Measurements from ENCODE around the gene KLK11. TPM values are rescaled to one million over a fixed set of nuclear protein-coding genes. Genes with fewer than 3 reads are reported as not detected.
A peak's percentile ranks its signal among the peaks of the same experiment; 100 is the strongest.
"Not testable (repeated sequence)": the region's sequence is repeated elsewhere in the genome, so short reads cannot be mapped to it uniquely, and the experiment has no call there.

Gene KLK11
- total RNA-seq, 1 donor from 2014 or later: not detected

- peak; percentile 16 for DNase-seq
These were observed 23.7 kb downstream of the KLK11 start for GRCh38 chr19:51002542-51003311.

DNA sequence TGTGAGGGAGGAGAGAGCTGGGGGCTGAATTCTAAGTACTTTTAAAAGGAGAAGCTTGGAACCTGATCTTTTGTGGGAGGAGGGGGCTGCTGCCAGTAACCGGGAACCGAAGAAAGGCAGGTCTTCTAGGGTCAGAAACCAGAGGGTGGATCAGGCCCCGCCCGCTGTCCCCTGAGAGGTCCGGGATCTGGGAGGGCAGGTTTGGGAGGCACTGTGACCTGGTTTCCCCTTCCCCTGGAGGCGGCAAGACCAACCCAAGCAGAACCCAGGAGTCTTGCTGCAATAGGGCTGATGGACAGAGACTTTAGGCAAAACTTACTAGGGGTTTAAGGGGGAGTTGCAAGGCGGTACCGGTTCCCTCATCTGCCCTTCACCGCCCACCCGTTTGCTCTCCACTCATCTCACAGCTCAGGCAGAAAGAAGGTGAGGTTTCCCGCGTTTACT is 24.3 kb downstream of the KLK11 start:
- no peak for DNase-seq

DNA sequence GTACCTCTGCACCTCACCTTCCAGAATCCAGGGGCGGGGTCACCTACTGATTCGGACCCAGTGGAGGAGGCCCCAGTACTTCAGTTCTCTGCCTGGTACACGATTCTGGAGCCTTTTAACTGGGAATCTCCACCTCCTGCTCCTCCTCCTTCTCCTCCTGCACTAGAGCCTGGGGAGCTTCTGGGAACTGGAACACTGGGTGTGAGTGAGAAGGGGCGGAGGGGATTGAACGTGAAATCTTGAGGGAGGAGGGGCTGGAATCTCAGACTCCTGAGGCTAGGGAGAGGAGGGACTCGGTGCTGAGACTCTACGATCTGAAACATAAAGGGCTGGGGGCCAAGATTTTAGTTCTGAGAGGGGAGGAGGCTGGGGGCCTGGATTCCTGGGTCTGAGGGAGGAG is 24.9 kb downstream of the KLK11 start, which contains the start of gene KLK8:
Gene KLK8 (minus strand): TSS at position 90 of the 400 bp plus-strand sequence. CDS start 437 bp downstream, outside the sequence.
- DNase-seq: no peak

- DNase-seq: no peak
These were observed 25.4 kb downstream of the KLK11 start for GRCh38 chr19:51000981-51001380.

DNA sequence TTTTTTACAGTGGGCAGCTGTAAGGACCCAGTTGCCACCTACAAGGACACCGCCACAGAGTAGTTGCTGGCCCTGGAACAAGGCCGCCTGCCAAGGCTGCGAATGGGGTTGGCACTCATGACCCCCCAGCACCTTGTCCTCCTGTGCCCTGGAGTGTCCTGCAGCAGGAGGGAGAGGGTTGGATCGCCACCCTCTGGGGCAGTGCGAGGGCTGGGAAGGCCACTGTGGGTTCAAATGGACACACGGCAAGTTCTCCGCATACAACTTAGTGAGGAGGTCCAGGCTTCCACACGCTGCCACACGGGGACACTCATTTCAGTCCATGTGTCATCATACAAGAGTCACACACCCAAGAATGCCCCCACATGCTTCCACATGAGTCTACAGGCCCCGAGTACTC is 26.0 kb downstream of the KLK11 start:
- no peak for DNase-seq

DNA sequence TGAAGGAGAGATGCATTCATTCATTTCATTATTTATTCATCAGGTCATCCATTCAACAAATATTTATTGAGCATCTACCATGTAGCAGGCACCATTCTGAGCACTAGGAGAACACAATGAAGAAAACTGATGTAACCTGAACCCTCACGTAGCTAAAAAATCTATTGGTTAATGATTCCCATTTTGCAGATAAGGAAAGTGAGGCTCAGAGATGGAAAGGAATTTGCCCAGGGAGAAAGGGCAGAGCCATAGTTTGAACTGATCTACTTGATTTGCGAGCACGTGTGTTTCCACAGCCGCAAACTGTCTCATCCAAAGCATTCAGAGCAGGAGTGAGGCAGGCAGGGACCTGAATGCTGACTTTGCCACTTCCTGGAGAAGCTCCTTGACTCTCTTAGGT is 27.7 kb downstream of the KLK11 start:
- no peak for DNase-seq

DNA sequence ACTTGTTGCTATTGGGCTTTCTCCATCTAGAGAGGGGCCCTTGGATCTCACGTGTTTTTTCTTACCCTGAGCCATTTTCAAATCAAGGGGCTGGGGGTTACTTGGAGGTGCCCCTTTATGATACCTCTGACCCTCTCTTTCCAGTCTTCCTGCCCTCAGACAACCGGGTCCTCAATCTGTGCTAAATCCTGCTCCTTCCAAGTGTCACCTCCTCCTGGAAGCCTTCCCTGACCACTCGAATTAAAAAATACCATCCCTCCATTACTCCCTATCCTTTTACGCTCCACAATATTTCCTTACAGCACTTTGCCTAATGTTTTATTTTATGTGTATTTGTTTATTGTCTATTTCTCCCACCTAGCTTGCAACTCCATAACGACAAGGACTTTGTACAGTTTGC is 28.4 kb downstream of the KLK11 start:
- DNase-seq: no peak

DNA sequence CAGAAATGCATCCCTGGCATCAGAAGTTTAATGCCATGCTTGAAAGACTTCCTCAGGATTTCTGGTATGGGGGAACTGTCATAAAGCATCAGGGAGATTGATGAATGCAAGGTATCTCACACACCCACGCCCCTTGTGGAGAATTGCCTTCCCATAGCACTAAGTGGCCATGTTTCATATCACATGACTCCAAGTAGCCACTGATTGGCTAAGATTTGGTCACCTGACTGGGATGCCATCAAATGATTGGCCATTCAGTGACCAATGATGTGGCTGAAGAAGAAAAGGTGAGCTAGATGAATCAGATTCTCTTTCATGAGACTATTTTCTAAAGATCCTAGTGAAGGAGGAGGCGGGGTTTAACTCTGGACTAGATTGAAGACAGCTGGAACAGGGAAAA is 32.3 kb downstream of the KLK11 start:
- DNase-seq: peak; percentile 8

DNA sequence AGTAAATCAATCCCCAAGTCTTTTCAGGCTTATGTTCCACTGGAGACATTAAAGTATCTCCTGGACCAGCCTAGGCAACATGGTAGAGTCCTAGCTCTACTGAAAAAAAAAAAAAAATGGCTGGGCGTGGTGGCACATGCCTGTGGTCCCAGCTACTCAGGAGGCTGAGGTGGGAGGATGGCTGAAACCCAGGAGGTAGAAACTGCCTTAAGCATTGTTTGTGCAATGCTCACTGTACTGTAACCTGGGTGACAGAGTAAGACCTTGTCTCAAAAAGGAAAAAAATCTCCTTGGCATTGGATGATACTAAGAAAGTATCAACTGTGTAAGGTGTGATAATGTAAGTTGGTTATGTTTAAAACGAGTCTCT is 33.8 kb downstream of the KLK11 start:
- no peak for DNase-seq

DNA sequence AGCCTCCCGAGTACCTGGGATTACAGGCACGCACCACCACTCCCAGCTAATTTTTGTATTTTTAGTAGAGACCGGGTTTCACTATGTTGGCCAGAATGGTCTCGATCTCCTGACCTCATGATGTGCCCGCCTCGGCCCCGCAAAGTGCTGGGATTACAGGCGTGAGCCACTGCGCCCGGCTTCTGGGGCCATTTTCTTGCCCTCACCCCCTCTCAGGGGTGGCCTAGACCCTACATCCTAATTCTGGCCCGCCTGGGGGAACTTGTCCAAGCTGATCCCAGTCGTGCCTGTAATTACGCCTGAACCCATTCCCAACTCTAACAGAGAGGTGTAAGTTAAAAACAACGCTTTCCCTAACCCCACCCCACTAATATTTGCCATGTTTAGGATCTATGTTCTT is 42.0 kb downstream of the KLK11 start:
- not testable (repeated sequence) for DNase-seq

GRCh38 chr19:50983625-50984292 is 42.7 kb downstream of the KLK11 start, which contains the start of gene KLK7:
Gene KLK7 (minus strand): TSS chr19:50983917. CDS start chr19:50982399, 1,518 bp downstream.
- DNase-seq: no peak

- no peak for DNase-seq
These were observed 44.2 kb downstream of the KLK11 start for GRCh38 chr19:50982186-50982585.

GRCh38 chr19:50981587-50982146 is 44.7 kb downstream of the KLK11 start:
- DNase-seq: no peak

DNA sequence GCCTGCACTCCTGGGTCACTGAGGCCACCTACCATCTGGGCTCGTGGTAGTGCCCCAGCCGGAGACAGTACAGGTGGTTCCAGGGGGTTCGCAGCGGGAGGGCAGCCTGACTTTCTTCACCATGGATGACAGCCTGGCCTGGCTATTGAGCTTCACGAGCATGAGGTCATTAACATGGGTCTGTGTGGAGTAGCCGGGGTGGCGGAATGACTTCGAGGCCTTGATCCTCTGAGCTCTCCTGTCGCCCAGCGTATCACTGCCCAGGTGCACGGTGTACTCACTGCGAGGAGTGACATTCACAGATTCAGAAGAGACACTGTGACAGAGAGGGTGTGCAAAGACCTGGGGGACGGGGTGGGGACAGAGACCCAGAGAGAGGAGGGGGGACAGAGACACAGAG is 46.2 kb downstream of the KLK11 start:
- DNase-seq: no peak

- no peak for DNase-seq
These were observed 46.7 kb downstream of the KLK11 start for GRCh38 chr19:50979758-50980157.

- DNase-seq: no peak
These were observed 47.5 kb downstream of the KLK11 start for GRCh38 chr19:50978772-50979390.

DNA sequence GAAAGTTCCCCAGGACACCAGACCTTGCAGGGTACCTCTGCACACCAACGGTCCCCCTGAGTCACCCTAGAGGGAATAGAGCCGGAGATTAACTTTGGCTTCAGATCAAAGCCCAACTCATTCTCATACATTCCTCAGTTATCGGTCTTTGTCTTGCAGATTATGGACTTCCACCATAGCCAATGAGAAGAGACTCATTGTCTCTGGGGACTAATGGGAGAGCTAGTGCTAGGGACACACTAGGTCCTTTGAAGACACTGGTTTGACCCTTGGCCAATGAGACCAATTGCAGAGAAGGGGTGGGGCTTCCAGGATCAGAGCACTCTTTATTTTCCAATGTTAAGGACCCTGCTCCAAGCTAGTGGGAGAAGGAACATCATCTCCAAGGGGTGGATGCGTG is 48.8 kb downstream of the KLK11 start:
- DNase-seq: no peak

- no peak for DNase-seq
These were observed 50.6 kb downstream of the KLK11 start for GRCh38 chr19:50975766-50976165.

DNA sequence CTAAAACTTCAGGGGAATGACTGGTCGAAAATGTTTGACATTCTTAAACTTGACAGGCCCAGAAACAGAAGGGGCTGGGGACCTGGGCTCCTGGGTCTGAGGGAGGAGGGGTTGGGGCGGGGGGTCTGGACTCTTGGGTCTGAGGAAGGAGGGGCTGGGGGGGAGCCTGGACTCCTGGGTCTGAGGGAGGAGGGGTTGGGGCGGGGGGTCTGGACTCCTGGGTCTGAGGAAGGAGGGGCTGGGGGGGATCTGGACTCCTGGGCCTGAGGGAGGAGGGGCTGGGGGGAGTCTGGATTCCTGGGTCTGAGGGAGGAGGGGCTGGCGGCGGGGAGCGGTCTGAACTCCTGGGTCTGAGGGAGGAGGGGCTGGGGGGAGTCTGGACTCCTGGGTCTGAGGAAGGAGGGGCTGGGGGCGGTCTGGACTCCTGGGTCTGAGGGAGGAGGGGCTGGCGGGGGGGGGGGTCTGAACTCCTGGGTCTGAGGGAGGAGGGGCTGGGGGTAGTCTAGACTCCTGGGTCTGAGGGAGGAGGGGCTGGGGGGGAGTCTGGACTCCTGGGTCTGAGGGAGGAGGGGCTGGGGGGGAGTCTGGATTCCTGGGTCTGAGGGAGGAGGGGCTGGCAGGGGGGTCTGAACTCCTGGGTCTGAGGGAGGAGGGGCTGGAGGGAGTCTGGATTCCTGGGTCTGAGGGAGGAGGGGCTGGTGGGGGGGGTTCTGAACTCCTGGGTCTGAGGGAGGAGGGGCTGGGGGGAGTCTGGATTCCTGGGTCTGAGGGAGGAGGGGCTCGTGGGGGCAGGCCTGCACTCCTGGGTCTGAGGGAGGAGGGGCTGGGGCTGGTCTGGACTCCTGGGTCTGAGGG is 51.5 kb downstream of the KLK11 start:
- DNase-seq: no peak

GRCh38 chr19:50972795-50973376 is 53.5 kb downstream of the KLK11 start:
- no peak for DNase-seq
